NB4 (cell line): ENCODE results near the gene FEM1B.

Experiments used
- DNase-seq: peaks from one replicate; pipeline ENCODE4 v3.0.0; 2010; ENCODE audit warnings: low read depth
- H3K4me3 ChIP-seq: one replicate; pipeline ENCODE4 v1.5.1; 2011; ENCODE audit warnings: mild to moderate bottlenecking, low read depth, low read length, moderate library complexity
- MYC ChIP-seq: IDR thresholded peaks from 2 replicates; pipeline ENCODE4 v1.6.1; 2011; ENCODE audit warnings: low read depth, low read length
- POLR2A ChIP-seq: IDR thresholded peaks from 2 replicates; pipeline ENCODE4 v1.6.1; 2011; ENCODE audit warnings: mild to moderate bottlenecking; ENCODE audit not compliant: insufficient read length; ENCODE audit errors: extremely low read depth
- TF ChIP-seq, protein P1 (sequence below): IDR thresholded peaks from 2 replicates; pipeline ENCODE4 v1.6.1; 2011; ENCODE audit warnings: low read depth, low read length
- TF ChIP-seq, protein P2 (sequence below): IDR thresholded peaks from one replicate; pipeline ENCODE4 v1.5.1; 2012; ENCODE audit warnings: low read depth, low read length

Gene FEM1B

DNA sequence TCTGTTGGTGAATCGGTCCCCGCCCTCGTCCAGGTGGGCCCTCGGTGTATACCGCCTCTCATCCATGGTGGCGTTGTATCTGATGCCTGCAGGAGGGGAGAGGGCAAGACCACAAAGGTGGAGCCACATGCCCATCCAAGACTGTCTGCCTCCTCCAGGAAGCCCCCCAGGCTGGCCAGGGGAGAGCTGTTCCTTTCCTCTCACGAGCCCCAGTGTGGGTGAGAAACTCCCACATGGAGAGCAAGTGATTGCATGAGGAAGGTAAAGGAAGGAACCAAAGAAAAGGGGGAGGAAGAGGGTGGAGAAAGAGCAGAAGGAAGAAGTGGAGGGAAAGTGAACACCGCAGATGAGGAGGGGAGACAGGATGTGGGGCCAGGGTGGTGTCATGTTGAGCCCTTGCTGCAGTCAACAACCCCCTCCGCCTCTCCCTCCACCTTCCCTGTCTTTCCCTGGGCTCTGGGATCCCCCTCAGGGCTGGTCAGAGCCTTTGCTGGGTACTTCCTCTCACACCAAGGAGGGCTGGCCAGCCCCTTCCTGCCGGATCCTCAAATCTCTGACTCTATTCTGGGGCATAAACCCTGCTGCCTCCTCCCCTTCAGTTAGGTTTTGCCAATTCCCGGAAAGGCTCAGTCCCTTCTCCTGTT is 49.3 kb downstream of the FEM1B start:
- DNase-seq, result peak; percentile 44
- H3K4me3 ChIP-seq, result no peak overlapping the region
- TF ChIP-seq POLR2A, result no peak
- TF ChIP-seq, protein P1, sequence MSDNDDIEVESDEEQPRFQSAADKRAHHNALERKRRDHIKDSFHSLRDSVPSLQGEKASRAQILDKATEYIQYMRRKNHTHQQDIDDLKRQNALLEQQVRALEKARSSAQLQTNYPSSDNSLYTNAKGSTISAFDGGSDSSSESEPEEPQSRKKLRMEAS, result peak; percentile 35; the same call in 1 of the 2 replicates

DNA sequence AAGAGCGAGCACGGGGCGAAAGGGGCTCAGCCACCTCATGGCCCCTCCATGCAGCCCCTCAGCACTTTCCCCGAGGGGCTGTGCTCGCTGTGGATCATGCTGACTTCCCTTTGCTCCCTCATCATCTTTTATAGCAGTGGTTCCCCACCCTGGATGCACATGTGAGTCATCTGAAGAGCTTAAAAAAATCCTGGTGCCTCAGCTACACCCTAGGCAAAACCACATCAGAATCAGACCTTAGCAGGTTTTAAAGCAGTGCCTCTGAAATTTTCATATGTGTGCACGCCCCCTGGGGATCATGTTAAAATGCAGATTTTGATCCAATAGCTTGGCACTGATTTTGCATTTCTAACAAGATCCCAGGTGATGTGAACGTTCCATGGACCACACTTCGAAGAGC is 50.9 kb downstream of the FEM1B start:
- H3K4me3 ChIP-seq, result no peak overlapping the region
- no peak for DNase-seq
- no peak for TF ChIP-seq POLR2A
- TF ChIP-seq, protein P2, sequence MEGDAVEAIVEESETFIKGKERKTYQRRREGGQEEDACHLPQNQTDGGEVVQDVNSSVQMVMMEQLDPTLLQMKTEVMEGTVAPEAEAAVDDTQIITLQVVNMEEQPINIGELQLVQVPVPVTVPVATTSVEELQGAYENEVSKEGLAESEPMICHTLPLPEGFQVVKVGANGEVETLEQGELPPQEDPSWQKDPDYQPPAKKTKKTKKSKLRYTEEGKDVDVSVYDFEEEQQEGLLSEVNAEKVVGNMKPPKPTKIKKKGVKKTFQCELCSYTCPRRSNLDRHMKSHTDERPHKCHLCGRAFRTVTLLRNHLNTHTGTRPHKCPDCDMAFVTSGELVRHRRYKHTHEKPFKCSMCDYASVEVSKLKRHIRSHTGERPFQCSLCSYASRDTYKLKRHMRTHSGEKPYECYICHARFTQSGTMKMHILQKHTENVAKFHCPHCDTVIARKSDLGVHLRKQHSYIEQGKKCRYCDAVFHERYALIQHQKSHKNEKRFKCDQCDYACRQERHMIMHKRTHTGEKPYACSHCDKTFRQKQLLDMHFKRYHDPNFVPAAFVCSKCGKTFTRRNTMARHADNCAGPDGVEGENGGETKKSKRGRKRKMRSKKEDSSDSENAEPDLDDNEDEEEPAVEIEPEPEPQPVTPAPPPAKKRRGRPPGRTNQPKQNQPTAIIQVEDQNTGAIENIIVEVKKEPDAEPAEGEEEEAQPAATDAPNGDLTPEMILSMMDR, result no peak
- TF ChIP-seq, protein P1, result no peak
- TF ChIP-seq MYC, result no peak

DNA sequence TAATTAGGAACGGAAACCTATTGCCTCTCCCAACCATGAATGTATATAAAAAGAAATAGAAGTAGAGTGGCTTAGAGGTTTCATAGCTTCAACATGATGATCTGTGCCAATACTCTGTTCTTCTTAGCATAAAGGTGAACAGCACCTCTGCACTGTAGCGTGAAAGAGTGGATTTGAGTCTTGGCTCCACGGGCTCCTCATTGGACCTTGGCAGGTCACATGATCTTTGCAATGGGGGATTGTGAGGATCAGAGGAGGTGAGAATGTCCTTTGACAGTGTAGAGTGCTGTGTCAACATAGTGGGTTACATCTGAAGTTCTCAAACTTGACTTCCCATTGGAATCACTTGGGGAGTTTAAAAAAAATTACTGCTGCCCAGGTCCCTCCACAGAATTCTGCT is 51.4 kb downstream of the FEM1B start:
- no peak for DNase-seq
- H3K4me3 ChIP-seq, result no peak overlapping the region
- TF ChIP-seq, protein P2, result no peak
- TF ChIP-seq, protein P1, result no peak
- TF ChIP-seq MYC (no peak), POLR2A (no peak)

DNA sequence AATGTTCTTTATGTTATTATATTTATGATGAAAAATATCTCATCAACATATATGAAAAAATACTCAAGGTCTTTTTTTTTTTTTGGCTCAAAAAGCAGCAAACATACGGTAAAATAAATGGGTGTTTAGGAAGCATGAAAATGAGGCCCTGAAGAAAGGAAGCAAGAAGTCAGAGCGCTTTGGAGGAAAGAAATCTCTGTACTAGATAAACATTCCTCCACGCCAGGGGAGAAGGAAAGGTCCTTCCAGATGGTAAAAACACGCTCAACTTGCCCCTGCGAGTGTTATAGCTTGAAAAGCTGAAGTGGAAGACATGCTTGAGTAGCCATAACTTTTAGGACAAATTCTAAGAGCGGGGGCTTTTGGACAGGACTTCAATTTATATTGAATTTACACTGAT is 52.9 kb downstream of the FEM1B start:
- no peak for DNase-seq
- no peak overlapping the region for H3K4me3 ChIP-seq
- TF ChIP-seq, protein P2, result no peak
- TF ChIP-seq POLR2A, result no peak
- TF ChIP-seq, protein P1, result no peak
- TF ChIP-seq MYC, result no peak

DNA sequence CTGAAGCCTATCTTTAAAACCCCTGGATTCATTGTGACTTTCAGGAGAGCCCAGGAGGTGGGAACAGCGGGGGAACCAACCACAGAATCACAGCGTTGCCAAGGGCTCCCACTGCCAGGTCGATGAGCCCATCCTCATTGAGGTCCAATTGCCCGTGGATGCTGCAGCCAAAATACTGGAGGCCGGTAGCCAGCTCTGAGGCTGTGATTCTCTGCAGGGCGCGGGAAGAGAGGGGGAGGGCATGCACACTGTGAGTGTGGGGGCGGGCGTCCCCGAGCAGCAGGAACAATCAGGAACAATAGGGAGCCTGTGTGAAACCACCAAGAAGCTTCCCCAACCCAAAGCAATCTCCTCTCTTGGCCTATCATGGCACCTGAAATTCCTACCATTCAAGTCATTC is 53.4 kb downstream of the FEM1B start:
- TF ChIP-seq, protein P2, result no peak
- TF ChIP-seq MYC (no peak), POLR2A (no peak)
- TF ChIP-seq, protein P1, result no peak
- no peak for DNase-seq
- no peak overlapping the region for H3K4me3 ChIP-seq

DNA sequence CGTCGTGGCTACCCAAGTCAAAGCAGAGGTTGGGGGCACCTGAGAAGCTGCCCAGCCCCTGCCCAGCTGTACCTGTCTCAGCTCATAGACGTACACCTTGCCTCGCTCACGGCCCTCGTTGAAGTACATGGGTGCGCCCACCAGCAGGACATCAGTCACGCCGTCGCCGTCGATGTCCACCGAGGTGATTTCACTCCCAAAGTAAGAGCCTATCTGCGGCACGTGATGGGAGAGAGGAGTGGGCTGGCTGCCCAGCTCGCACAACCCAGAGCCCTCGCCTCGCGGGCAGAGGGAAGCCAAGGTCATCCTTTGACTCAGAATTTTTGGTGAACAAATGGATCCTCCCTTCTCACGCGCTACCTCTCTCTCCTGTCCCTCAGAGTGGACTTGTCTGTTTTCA is 54.7 kb downstream of the FEM1B start:
- no peak for TF ChIP-seq MYC
- TF ChIP-seq, protein P2, result no peak
- H3K4me3 ChIP-seq, result no peak overlapping the region
- DNase-seq, result no peak
